GM11168 (cell line): ENCODE results near the gene EEA1.

Experiments
- in situ Hi-C: fragments of 300-500 bp; cut with MboI; formaldehyde crosslinking; loops from one replicate; pipeline ENCODE4 v1.12.0; 2022; ENCODE audit warnings: low sequenced_read_pairs; ENCODE audit not compliant: unreplicated experiment

Gene EEA1

DNA sequence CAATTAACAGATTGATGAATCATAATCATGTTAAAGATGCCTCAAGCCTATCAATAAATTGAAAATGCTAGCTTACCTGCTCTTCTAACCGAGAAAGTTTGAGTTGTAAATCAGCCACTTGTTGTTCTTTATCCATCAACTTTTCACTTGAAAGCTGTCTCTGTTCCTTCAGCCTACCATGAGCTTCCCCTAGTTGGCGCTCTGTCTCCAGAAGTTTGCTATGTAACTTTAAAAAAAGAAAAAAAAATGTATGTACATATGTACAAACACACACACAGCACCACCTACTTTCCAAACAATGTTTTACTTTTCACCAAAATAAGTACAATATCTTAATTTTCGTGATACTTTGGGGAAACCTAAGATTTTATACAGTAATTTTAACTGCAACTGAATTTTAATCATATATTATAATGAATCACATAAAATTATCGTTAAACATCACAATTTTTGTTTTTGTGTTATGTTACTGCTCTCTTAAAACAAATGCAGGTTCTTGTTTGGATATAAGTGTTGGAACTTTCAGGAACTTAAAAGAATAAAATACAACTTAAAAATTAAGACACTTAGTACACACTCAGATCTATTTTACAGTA is 101.2 kb downstream of the EEA1 start:
- in situ Hi-C loops, result no loop called here

DNA sequence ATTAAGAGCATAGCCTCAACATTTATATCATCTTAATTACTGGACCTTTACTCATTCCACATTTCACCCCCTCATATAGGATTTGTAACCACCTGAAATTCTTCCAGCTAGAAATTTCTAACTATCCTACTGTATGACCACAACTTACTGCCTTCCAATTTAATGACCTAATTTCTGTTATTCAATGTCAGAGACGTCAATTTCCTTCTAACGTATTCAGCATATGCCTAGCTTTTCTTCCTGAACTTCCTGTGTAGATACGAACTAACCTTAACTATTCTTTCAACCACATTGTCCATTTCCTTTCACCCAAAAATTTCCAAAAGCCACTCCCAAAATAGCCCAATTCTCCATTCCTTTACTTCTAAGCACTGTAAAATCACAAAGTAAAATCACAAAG is 108.0 kb downstream of the EEA1 start:
- in situ Hi-C loops, result no loop called here

DNA sequence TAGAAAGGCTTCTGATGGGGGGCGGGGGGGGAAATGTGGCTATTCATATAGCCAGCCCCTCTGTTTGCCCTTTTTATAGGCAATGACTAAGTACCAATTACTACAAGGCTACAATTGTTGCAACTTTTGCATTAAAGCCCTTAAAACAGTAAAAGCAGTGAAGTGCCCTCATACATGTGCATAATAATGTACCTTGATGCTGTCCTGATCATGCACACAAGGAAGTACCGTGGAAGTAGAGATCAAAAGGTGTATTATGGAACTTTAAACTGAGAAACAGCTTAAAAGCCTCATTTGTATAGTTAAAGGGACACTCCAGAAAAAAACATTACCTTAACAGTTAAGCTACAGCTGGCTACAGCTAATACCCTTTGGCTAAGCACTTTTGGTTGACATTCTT is 114.5 kb downstream of the EEA1 start:
- in situ Hi-C loops, result no loop called here

DNA sequence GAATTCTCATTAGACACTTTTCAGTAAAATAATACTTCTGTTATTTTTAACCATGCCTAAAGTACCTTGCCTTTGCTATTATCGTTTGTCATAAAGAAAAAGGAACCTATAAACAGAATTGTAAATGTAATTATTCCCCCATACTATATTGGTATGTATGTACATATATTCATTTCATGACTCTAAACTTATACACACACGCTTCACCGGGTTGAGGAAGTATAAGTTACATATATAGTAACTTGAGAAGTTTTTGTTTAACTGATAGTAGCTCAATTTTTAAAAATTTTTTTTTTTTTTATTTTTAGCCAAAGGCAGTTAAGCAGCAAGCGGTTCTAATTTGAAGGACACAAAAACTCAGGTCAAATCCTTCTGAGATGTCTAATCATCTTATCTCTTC is 118.7 kb downstream of the EEA1 start:
- in situ Hi-C loops, result no loop called here

DNA sequence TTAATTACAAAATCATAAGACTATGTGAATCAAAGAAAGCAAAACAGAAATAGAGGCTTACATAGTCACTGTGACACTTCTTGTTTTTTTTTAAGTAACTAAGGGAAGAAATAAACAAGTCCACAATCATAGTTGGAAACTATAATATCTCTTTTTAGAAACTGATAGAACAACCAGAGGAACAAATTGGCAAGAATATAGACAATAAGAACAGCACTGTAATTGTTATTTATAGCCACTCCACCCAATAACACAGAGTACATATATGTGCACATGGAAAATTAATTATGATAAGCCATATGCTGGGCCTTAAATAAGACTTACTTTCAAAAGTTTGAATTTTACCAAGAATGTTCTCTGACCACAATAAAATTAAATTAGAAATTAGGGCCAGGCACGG is 125.2 kb downstream of the EEA1 start:
- in situ Hi-C loops, result no loop called here

DNA sequence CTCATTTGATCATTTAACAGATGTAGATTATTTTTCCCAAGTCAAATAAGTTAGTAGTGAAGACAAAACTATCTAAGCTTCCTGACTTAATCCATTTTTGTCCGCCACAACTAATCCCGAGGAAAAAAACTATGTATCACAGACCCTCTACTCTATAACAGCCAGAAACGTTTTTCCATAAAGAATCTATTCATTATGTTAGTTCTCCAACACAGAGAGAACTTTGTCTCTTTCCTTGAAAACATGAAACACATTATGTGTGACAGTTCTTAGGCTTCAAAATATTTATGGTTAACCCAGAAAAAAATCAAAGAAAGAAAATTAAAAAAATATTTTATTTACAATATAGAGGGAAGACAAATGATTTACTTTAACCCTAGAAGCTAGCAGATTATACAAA is 126.2 kb downstream of the EEA1 start:
- in situ Hi-C loops, result no loop called here

DNA sequence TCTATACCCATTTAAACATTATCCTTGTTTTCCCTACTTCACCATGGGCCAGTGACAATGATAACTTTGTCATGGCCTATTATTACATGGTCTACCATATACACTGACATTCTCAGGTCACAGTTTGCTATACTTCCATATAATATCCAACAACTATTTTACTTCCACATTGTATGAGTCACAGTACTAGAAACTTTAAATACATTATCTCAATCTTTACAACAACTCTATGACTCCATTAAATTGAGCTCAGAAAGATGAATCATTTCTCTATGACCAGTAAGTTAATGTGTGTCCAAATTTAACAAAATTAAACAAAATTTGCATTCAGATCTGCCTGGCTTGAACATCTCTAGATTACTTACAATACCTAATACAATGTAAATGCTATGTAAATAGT is 132.4 kb downstream of the EEA1 start:
- in situ Hi-C loops, result loop anchor here (25.0 kb wide), 1 partner anchor 191 kb away; no protein-coding TSS in a partner anchor

DNA sequence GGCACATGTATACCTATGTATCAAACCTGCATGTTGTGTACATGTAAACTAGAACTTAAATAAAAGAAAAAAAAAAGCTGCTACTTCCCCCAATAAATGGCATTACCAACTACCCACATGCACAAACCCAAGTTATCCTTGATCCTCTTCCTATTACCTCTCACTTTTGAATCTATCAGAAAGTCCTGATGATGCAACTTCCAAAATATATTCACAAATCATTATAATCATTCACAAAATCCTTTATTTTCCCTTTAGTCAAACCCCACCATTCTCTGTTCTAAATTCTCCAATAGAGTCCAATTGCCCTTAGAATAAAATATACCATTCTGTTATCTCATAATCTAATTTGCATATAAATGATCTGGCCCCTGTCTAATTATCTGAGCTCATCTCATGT is 134.3 kb downstream of the EEA1 start:
- in situ Hi-C loops, result loop anchor here (25.0 kb wide), 1 partner anchor 192 kb away; no protein-coding TSS in a partner anchor

DNA sequence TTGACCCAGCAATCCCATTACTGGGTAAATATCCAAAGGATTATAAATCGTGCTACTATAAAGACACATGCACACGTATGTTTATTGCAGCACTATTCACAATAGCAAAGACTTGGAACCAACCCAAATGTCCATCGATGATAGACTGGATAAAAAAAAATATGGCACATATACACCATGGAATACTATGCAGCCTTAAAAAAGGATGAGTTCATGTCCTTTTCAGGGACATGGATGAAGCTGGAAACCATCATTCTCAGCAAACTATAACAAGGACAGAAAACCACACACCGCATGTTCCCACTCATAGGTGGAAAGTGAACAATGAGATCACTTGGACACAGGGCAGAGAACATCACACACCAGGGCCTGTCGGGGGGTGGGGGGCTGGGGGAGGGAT is 134.7 kb downstream of the EEA1 start:
- in situ Hi-C loops, result loop anchor here (25.0 kb wide), 1 partner anchor 193 kb away; no protein-coding TSS in a partner anchor

DNA sequence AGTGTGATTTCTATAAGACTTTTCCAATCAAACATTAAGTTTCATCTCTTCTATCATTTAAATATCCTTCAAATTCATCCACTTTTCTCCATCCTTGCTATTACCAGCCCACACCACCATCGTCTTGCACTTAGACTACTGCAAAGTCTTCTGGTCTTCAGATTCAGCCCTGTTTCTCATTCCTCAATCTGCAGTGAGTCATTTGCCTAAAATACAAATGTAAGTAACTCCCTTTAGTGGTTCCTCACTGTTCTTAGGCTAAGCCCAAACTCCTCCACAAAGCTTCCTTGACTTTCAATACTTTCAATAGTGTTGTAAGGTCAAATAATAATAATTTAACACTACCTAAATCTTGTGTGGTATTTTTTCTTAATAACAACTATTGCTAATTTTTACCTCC is 143.1 kb downstream of the EEA1 start:
- in situ Hi-C loops, result loop anchor here (10.0 to 25.0 kb wide), 2 partner anchors 201 to 629 kb away; no protein-coding TSS in a partner anchor

DNA sequence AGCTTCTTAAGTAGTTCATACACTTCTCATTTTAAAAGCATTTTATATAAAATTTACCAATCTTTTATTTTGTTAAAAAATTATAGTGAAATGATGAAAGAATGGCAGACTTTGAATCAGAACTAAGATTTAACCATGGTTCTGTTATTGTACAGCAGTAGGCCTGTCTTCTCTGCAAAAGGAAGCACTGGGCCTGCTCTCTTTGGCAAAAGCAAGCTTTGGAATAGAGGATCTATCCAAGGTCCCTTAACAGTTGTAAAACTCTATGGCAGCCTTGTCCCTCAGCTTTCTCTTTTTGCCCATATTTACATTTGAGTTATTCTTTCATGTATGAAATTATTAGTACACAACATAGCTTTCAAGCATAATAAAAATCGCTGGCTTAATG is 143.5 kb downstream of the EEA1 start:
- in situ Hi-C loops, result loop anchor here (10.0 to 25.0 kb wide), 2 partner anchors 202 to 629 kb away; no protein-coding TSS in a partner anchor

DNA sequence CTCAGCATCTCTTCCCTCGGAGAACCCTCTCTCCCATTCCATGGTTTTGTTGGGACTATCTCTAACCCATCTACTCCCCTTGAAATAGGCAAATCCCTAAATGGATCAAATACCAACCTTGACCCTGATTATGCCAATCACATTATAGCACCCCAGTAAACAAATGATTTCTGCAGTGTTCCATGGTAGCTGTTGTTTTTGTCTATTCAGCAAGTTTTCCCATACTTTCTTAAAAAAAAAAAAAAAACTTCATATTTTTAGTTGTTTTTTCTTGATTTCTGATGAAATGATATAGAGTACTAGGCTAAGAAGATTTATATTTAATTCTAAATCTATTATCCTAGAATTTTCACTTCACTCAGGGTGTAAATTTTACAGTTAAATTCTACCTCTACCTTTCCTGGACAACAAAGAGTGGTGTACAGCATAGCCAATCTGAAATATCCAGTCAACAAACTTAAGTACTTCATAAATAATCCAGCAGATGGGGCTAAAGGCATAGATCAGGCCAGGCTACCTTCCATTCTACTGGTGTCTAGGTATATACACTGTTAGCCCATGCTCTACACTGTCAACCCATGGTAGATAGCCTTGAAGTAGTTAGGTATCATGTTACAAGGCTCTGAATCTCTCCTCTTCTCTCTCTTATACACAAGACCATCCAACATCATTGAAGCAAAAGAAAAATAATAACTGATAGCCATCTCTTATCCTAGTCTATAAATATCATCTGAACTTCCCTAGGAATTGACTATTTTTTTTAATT is 144.1 kb downstream of the EEA1 start:
- in situ Hi-C loops, result loop anchor here (10.0 to 25.0 kb wide), 2 partner anchors 202 to 630 kb away; no protein-coding TSS in a partner anchor

DNA sequence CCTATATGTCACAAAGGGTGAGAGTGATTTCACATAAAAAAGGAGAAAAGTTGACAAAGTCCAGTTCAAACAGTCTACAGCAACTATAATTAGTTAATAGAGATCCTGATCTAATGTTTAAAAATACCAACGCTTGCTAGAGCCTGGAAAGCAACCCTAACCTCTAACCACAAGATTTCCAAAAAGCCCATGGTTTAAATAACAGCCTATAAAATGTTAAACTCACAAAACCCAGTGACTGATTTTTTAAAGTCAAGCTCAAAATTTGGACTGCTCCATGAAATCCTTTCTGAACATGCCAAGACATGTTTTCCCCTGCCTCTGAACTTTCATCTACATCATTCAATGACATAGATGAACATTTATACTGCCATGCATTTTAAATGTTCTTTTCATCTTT is 144.7 kb downstream of the EEA1 start:
- in situ Hi-C loops, result loop anchor here (10.0 to 25.0 kb wide), 2 partner anchors 203 to 630 kb away; no protein-coding TSS in a partner anchor

DNA sequence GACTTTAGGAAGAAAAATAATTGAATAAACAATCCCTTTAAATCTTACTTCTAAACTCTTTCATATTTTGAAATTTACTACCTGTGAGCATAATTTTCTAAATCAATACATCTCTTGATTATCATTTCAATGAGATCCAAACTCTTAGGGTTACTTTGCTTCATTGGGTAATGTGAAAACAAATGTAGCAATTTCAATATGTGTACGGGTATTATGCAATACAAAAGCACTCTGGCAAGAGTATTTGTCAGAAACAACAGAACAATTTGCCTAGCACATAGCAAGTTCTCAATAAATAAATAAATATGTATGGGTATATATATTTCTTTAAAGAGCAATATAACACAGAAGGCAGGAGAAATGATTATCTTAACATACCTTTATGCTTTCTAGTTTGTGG is 149.2 kb downstream of the EEA1 start:
- in situ Hi-C loops, result loop anchor here (10.0 to 25.0 kb wide), 2 partner anchors 207 to 635 kb away; no protein-coding TSS in a partner anchor

DNA sequence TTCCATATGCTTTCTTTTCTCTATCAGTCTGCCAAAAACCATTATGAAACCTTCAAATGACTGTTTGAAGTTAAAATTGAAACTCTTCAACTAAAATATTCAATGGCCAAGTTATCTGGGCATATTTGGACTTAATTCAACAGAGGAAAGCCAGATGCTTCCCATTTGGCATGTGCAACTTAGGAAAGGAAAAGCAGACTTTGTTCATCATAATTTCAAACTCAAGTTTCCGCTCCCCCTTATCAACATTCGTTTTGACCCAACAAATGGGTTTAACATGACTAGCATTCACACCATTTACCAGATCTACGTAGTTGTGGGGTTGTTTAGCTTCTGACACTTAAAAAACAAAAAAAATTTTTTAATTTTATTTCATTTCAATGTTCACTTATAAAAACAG is 150.6 kb downstream of the EEA1 start:
- in situ Hi-C loops, result loop anchor here (25.0 kb wide), 1 partner anchor 209 kb away; no protein-coding TSS in a partner anchor

DNA sequence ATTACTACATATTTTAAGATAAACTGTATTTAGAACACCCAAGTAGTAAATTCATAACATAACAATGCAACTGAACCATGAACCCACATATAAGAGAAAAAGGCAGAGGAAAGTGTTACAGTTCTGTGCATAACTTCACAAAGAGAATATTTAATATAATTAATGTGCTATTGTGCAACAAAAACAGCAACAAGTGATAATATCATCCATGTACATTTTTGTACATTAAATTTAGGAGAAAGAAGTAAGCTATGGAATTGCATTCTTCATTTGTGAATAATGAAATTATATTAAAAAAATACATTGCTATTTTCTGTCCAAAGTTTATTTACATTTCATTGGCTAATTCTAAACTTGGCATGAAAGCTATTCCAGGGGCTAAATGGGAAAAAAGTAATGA is 153.7 kb downstream of the EEA1 start:
- in situ Hi-C loops, result loop anchor here (25.0 kb wide), 1 partner anchor 212 kb away; no protein-coding TSS in a partner anchor

DNA sequence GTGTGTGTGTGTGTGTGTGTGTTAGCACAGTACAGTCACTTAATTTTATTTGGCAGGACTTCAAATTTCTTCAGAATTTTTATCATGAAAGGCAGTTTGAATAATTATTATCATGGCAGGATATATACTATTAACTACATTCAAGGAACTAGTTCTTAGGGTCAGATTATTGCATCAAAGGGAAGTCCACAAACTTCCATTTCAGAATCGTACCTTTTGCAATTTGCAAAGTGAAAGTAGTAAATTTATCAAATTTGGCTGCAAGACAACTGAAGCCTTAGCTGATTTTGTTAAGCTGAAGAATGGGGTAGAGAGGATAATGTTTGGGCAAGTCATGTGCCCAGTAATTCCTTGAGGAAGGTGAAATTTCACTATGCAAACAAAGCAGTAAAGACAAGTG is 158.1 kb downstream of the EEA1 start:
- in situ Hi-C loops, result no loop called here

DNA sequence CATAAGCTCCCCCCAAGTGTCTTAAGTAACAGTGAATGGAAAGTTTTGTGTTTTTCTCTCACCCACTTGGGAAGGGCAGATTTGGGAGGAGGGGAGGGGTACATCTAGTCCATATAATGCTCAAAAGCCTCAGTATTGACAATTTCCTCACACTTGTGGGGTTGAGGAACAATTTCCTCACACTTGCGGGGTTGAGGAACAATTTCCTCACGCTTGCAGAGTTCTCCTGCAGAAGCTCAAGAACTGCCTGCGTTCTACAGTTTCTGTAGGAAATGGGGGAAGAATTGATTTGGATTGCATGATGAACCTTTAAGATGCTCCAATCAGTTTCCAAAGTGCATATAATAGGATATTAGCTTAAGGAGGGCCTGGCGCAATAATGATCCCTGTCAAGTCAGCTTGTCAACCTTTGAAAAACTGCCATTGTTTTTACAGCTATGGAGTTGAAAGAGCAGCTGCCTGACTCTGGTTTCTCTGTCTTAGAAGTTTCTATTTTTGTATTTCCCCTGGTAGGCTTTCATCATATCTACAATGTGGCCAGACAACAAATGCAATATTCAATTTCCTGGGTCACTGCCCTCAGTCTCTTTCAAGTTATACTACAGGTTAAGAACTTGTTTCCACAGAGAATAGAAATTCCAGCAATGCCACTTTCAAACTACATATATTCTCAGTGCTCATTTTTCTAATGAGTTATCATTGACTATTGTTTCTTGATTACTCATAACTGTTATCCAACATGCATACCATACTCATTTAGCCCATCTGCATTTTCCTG is 159.8 kb downstream of the EEA1 start:
- in situ Hi-C loops, result no loop called here

DNA sequence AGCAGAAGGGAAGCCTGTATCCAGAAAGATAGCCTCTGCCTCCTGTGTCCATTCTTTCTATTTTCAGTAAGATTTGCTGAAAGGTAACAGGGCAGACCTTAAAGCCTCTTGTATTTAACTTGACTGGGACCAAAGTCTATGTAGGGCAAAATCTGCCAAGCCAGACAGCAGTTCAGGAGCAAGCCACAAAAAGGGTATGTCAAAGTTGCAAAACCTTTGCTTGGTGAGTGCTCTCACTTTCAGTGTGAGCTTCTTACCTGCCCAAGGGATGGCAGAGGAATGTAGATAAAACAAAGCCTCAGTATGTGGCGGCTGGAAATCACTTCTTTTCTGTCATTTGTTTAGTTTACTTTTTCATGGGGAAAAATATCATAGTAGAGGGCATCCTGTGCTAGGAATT is 163.2 kb downstream of the EEA1 start:
- in situ Hi-C loops, result no loop called here

DNA sequence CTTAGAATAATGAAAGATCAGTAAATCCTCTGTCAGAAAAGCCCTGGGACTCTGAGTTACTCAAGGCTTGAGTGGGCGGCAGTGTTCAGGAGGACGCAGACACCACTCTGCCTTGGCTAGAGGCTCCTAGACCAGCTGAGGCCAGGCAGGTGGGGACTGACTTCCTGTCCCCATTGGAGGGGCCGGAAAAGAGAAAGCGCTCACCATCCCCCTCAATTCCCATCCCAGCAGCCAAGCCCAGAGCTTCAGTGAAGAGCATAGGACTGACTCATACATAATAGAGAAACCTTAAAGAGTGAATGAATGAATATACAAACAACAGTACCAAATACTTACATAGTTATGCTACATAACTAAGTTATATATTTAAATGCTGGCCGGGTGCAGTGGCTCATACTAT is 164.3 kb downstream of the EEA1 start:
- in situ Hi-C loops, result no loop called here

DNA sequence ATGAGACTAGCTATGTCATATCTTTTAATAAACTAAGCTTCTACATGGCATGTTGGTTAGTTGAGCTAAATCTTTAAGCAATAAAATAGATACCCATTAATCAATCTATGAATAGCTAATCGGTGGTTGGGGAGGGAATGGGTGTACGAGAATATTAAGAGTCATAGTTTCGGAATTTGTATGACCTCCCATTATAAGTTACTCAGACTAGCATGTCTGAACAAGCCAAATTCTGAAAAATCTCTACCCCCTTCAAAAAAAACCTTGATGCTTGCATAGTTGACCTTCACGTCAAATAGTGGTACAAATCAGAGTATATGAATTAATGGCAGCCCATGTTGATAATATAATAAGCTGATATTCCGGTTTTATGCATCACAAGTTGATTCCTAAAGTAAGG is 166.3 kb downstream of the EEA1 start:
- in situ Hi-C loops, result no loop called here
